GM12878 (cell line): Measurements from ENCODE around the gene DNAJC11. TPM values are rescaled to one million over a fixed set of nuclear protein-coding genes. Genes with fewer than 3 reads are reported as not detected.
"Not testable (repeated sequence)": the region's sequence is repeated elsewhere in the genome, so short reads cannot be mapped to it uniquely, and the experiment has no call there.

Experiments
- ATAC-seq: fragments of 200-7000 bp; cut with Tn5 transposase; 3 replicates; pipeline ENCODE4 v1.9.1; 2020; ENCODE audit warnings: mild to moderate bottlenecking, moderate library complexity
- BruUV-seq: library from RNA; stranded (reverse); fragments of 400-500 nt; replicated peaks from 2 replicates; lab custom pipeline; 2021; lab: Mats Ljungman, UMichigan
- CTCF ChIA-PET: fragments of 300-600 bp; sonication (Branson Sonifier 250); formaldehyde crosslinking; extraction: SDS; loops from one replicate; lab custom pipeline; 2021; ENCODE audit warnings: inconsistent platforms; lab: Yijun Ruan, JAX
- POLR2A ChIA-PET: fragments of 350-600 bp; formaldehyde crosslinking; extraction: SDS; loops from one replicate; lab custom pipeline; 2021; ENCODE audit warnings: inconsistent platforms; lab: Charles Lee
- RAD21 ChIA-PET: fragments of 300-600 bp; sonication (Branson Sonifier 250); formaldehyde crosslinking; loops from one replicate; lab custom pipeline; 2023; ENCODE audit warnings: antibody characterized with exemption; ENCODE audit not compliant: unreplicated experiment; lab: Charles Lee
- SMC1A ChIA-PET: fragments of 300-600 bp; sonication (Branson Sonifier 250); formaldehyde crosslinking; loops from one replicate; lab custom pipeline; 2023; ENCODE audit not compliant: unreplicated experiment, uncharacterized antibody; lab: Charles Lee
- DNase-seq: peaks from one replicate; pipeline ENCODE4 v3.0.0-alpha.2; 2011; ENCODE audit warnings: low read depth, low spot score
- FAIRE-seq: peaks from 3 replicates; lab custom pipeline; 2011; peaks lifted over from hg19 to GRCh38; lab: Jason Lieb, UNC
- H2AFZ ChIP-seq: 2 replicates; pipeline ENCODE4 v1.6.0; 2011; ENCODE audit warnings: low read depth, low read length, control low read depth; ENCODE audit not compliant: control insufficient read depth
- H3K27ac ChIP-seq: 2 replicates; pipeline ENCODE4 v1.5.1; 2011; ENCODE audit warnings: control low read depth; ENCODE audit not compliant: control insufficient read depth, insufficient read depth
- H3K27me3 ChIP-seq, 2 experiments: replicated peaks in 1 of 2; 2 replicates each; pipeline versions ENCODE4 v1.6.0 to v1.6.1; 2011; ENCODE audit warnings: low read length in 1 of 2; ENCODE audit not compliant: control insufficient read depth in 2 of 2, insufficient read depth in 2 of 2
- H3K36me3 ChIP-seq, 2 experiments: 2 replicates each; pipeline ENCODE4 v1.5.1; 2011; ENCODE audit warnings: low read length in 1 of 2; ENCODE audit not compliant: control insufficient read depth in 2 of 2, insufficient read depth in 2 of 2
- H3K4me1 ChIP-seq: 2 replicates; pipeline ENCODE4 v1.6.1; 2011; ENCODE audit warnings: mild to moderate bottlenecking, low read length, moderate library complexity, mixed read lengths; ENCODE audit not compliant: control insufficient read depth, insufficient read depth
- H3K4me2 ChIP-seq: 2 replicates; pipeline ENCODE4 v1.6.0; 2011; ENCODE audit warnings: control low read depth; ENCODE audit not compliant: control insufficient read depth, insufficient read depth
- H3K4me3 ChIP-seq: fragments of 200-600 bp; sonication (generic); 2 replicates; pipeline ENCODE4 v1.5.1; 2016
- H3K79me2 ChIP-seq: 2 replicates; pipeline ENCODE4 v1.6.0; 2011; ENCODE audit warnings: low read length; ENCODE audit not compliant: control insufficient read depth, insufficient read depth
- H3K9ac ChIP-seq: 2 replicates; pipeline ENCODE4 v1.8.0; 2011; ENCODE audit warnings: low read length, control low read depth, mixed read lengths; ENCODE audit not compliant: control insufficient read depth, insufficient read depth
- H3K9me3 ChIP-seq: replicated peaks from 3 replicates; pipeline ENCODE4 v1.5.1; 2011; ENCODE audit warnings: mild to moderate bottlenecking, low read length; ENCODE audit not compliant: control insufficient read depth, insufficient read depth
- H4K20me1 ChIP-seq: 2 replicates; pipeline ENCODE4 v1.6.0; 2011; ENCODE audit not compliant: control insufficient read depth, insufficient read depth
- CHD2 ChIP-seq: IDR thresholded peaks from 2 replicates; pipeline ENCODE4 v1.6.1; 2011; ENCODE audit warnings: low read depth, low read length, improper control_type of control experiment, borderline replicate concordance
- CHD4 ChIP-seq: fragments of 200-600 bp; sonication (generic); IDR thresholded peaks from 2 replicates; pipeline ENCODE4 v1.6.1; 2016; ENCODE audit warnings: mild to moderate bottlenecking
- EP300 ChIP-seq, 2 experiments: fragments of 150-350 bp in 1 of 2; IDR thresholded peaks; 2 replicates each; pipeline ENCODE4 v1.6.1; 2011 to 2012; ENCODE audit warnings: low read depth in 2 of 2, low read length in 2 of 2, borderline replicate concordance in 1 of 2, improper control_type of control experiment in 1 of 2, inconsistent platforms in 1 of 2; ENCODE audit not compliant: control insufficient read depth in 1 of 2
- KAT2A ChIP-seq: conservative IDR thresholded peaks from 2 replicates; pipeline ENCODE4 v1.6.1; 2011; ENCODE audit warnings: low read depth, low read length; ENCODE audit not compliant: control insufficient read depth
- NBN ChIP-seq: fragments of 450-650 bp; IDR thresholded peaks from 2 replicates; pipeline ENCODE4 v1.6.1; 2016
- NFYB ChIP-seq: IDR thresholded peaks from 2 replicates; pipeline ENCODE4 v1.6.1; 2011; ENCODE audit warnings: low read depth, mild to moderate bottlenecking, low read length, improper control_type of control experiment, moderate library complexity; ENCODE audit not compliant: insufficient read depth
- NR2C2 ChIP-seq: IDR thresholded peaks from 2 replicates; pipeline ENCODE4 v1.6.1; 2011; ENCODE audit warnings: borderline replicate concordance, low read depth; ENCODE audit not compliant: control insufficient read depth, insufficient read length
- RB1 ChIP-seq: fragments of 450-650 bp; formaldehyde crosslinking; IDR thresholded peaks from 2 replicates; pipeline ENCODE4 v1.6.1; 2017; ENCODE audit warnings: mild to moderate bottlenecking, borderline replicate concordance
- SIX5 ChIP-seq: IDR thresholded peaks from 2 replicates; pipeline ENCODE4 v1.6.1; 2011; ENCODE audit warnings: mild to moderate bottlenecking, low read depth, low read length, moderate library complexity; ENCODE audit not compliant: severe bottlenecking
- SREBF2 ChIP-seq: IDR thresholded peaks from 2 replicates; pipeline ENCODE4 v1.6.1; 2012; ENCODE audit warnings: mild to moderate bottlenecking, low read length
- STAT1 ChIP-seq: fragments of 450-650 bp; conservative IDR thresholded peaks from 2 replicates; pipeline ENCODE4 v1.6.1; 2014; ENCODE audit warnings: antibody characterized with exemption, mild to moderate bottlenecking
- TAF1 ChIP-seq: IDR thresholded peaks from 2 replicates; pipeline ENCODE4 v1.6.1; 2011; ENCODE audit warnings: mild to moderate bottlenecking, low read depth, low read length, borderline replicate concordance
- WGBS: methylation state at CpG from one replicate; pipeline ENCODE4 v1.1.6; 2016; ENCODE audit warnings: low lambda C conversion rate; ENCODE audit not compliant: insufficient replicate concordance, insufficient coverage; ENCODE audit errors: missing lambda C conversion rate; 5-methylcytosine and 5-hydroxymethylcytosine counted together
- in situ Hi-C: fragments of 300-500 bp; cut with MboI; formaldehyde crosslinking; loops from 9 replicates; pipeline ENCODE4 v1.14.3; 2018; ENCODE audit warnings: mixed read lengths
- intact Hi-C: fragments of 100-400 bp; cut with micrococcal nuclease; formaldehyde crosslinking; loops from one replicate; pipeline ENCODE4 v1.14.2; 2022; ENCODE audit not compliant: unreplicated experiment
- polyA plus RNA-seq, 11 experiments: library from polyadenylated mRNA; depleted of rRNA in 4 of 11; unstranded in 6 of 11; stranded (reverse) in 5 of 11; fragments of >200 nt; fragmentation: Nextera tagmentation in 4 of 11; fragmentation: Illumina TruSeq in 1 of 11; extraction: Ambion mirVana in 4 of 11; extraction: Trizol in 1 of 11; gene quantifications; 1 replicate in 1 of 11; 2 replicates in 10 of 11; pipeline versions ENCODE4 v1.2.1 to v1.2.3, GENCODE V29; 2011 to 2016; ENCODE audit warnings: inconsistent platforms in 2 of 11, missing spikeins in 2 of 11, low read depth in 1 of 11
- total RNA-seq, 4 experiments: library from RNA; depleted of rRNA in 3 of 4; stranded (reverse); fragments of >200 nt in 3 of 4; fragmentation: Illumina TruSeq in 1 of 4; extraction: Trizol in 1 of 4; gene quantifications; 2 replicates each; pipeline versions ENCODE4 v1.2.1 to v1.2.3, GENCODE V29; 2013 to 2021
- TF ChIP-seq, protein P1 (sequence below): fragments of 450-650 bp; IDR thresholded peaks from 2 replicates; pipeline ENCODE4 v1.6.1; 2016; ENCODE audit warnings: mild to moderate bottlenecking
- TF ChIP-seq, protein P2 (sequence below): IDR thresholded peaks from 2 replicates; pipeline ENCODE4 v1.6.1; 2012; ENCODE audit warnings: low read length, inconsistent platforms

Gene DNAJC11
- total and polyA plus RNA-seq, 10 of the 15 experiments (the other 5 are each of a cell fraction or from before 2014, with no cell fraction given): 5.0 to 58.8 (median 39.5) TPM

DNA sequence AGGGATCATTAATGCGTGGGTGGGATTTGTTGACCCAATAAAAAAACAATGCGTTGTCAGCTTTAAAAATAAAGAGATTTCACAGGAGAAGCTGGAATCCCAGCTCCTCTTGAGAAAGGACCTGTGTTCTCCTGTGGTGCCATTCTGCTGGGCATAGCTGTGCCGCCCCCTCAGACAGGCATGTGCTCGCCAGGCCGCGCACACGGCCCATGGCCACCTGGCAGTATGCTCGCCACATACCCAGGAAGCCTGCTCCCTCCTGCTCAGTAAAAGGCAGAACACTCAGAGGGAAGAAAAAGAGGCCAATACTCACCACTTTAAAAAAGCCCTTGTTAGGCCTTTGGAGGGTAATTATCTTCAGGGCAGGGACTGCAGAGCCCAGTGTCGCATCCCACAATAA lies 63.8 kb downstream of the DNAJC11 start:
- FAIRE-seq: no peak
- H3K27ac ChIP-seq: no peak overlapping the region
- RAD21 ChIA-PET: no interaction called here
- BruUV-seq: no TSS peak
- H2AFZ ChIP-seq: no peak overlapping the region
- SMC1A ChIA-PET: no interaction called here
- H3K9ac ChIP-seq: no peak overlapping the region
- H3K27me3 ChIP-seq: no peaks in the 10 kb centered on the region
- TF ChIP-seq SREBF2 (no peak), SIX5 (no peak), STAT1 (no peak), EP300 (IDR thresholded peaks at IDR 0.05; ENCODE audit: borderline replicate concordance in 1 of 2, control insufficient read depth in 1 of 2, low read depth in 2 of 2, low read length in 2 of 2) (no peak), CHD2 (no peak), KAT2A (no peak), TAF1 (no peak), NBN (no peak), NFYB (no peak), NR2C2 (no peak), CHD4 (no peak), RB1 (no peak)
- TF ChIP-seq, protein P1, sequence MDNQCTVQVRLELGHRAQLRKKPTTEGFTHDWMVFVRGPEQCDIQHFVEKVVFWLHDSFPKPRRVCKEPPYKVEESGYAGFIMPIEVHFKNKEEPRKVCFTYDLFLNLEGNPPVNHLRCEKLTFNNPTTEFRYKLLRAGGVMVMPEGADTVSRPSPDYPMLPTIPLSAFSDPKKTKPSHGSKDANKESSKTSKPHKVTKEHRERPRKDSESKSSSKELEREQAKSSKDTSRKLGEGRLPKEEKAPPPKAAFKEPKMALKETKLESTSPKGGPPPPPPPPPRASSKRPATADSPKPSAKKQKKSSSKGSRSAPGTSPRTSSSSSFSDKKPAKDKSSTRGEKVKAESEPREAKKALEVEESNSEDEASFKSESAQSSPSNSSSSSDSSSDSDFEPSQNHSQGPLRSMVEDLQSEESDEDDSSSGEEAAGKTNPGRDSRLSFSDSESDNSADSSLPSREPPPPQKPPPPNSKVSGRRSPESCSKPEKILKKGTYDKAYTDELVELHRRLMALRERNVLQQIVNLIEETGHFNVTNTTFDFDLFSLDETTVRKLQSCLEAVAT: no peak
- TF ChIP-seq, protein P2, sequence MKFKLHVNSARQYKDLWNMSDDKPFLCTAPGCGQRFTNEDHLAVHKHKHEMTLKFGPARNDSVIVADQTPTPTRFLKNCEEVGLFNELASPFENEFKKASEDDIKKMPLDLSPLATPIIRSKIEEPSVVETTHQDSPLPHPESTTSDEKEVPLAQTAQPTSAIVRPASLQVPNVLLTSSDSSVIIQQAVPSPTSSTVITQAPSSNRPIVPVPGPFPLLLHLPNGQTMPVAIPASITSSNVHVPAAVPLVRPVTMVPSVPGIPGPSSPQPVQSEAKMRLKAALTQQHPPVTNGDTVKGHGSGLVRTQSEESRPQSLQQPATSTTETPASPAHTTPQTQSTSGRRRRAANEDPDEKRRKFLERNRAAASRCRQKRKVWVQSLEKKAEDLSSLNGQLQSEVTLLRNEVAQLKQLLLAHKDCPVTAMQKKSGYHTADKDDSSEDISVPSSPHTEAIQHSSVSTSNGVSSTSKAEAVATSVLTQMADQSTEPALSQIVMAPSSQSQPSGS: no peak
- CTCF ChIA-PET: interaction anchor here (1.1 to 1.4 kb wide), 2 partner anchors 9 to 147 kb away, joined by 3 to 7 read pairs; no protein-coding TSS in a partner anchor
- in situ Hi-C loops: loop anchor here (5.0 kb wide), 1 partner anchor 145 kb away; the partner anchor contains the start of gene PLEKHG5
- POLR2A ChIA-PET: no interaction called here
- no peaks in the 10 kb centered on the region for H3K4me1 ChIP-seq
- no peak overlapping the region for H3K4me3 ChIP-seq
- H3K4me2 ChIP-seq: no peak overlapping the region
- no peak for ATAC-seq
- no peaks in the 10 kb centered on the region for H4K20me1 ChIP-seq
- H3K9me3 ChIP-seq: no peaks in the 10 kb centered on the region
- no peak for DNase-seq
- 97% methylated on average over 9 of the region's 9 CpGs for WGBS
- peaks cover 18 to 25% of the 10 kb centered on the region in 2 experiments; a peak in 3 of 4 replicates for H3K36me3 ChIP-seq
- H3K79me2 ChIP-seq: no peaks in the 10 kb centered on the region
- intact Hi-C loops: no loop called here

- ChIA-PET SMC1A (interaction anchor here (0.9 kb wide), 1 partner anchor 89 kb away, joined by 3 read pairs; no protein-coding TSS in a partner anchor), CTCF (interaction anchor here (0.6 to 1.4 kb wide), 3 partner anchors 10 to 146 kb away, joined by 3 to 7 read pairs (median 3); no protein-coding TSS in a partner anchor)
- POLR2A ChIA-PET, H2AFZ ChIP-seq, BruUV-seq, H3K9ac ChIP-seq, H3K9me3 ChIP-seq, H3K4me2 ChIP-seq, intact Hi-C loops, DNase-seq, ATAC-seq, FAIRE-seq, H3K27ac ChIP-seq, H4K20me1 ChIP-seq, RAD21 ChIA-PET, H3K27me3 ChIP-seq, H3K79me2 ChIP-seq, H3K4me1 ChIP-seq, H3K4me3 ChIP-seq: not testable (repeated sequence)
- in situ Hi-C loops: loop anchor here (5.0 kb wide), 1 partner anchor 144 kb away; the partner anchor contains the start of gene PLEKHG5
- peaks cover 16 to 29% of the 10 kb centered on the region in 2 experiments; a peak in 3 of 4 replicates for H3K36me3 ChIP-seq
- 95% methylated on average over 6 of the region's 6 CpGs for WGBS
Observed at GRCh38 chr1:6636778-6637177, 64.8 kb downstream of the DNAJC11 start.
